NCI-H1694 treated with DMSO at 0.1 percent for 48 hours (cell line): ENCODE data around the gene EPHA3.

Experiments
- DNase-seq: peaks from one replicate; lab custom pipeline; 2025; lab: John Stamatoyannopoulos, UW

Gene EPHA3

DNA sequence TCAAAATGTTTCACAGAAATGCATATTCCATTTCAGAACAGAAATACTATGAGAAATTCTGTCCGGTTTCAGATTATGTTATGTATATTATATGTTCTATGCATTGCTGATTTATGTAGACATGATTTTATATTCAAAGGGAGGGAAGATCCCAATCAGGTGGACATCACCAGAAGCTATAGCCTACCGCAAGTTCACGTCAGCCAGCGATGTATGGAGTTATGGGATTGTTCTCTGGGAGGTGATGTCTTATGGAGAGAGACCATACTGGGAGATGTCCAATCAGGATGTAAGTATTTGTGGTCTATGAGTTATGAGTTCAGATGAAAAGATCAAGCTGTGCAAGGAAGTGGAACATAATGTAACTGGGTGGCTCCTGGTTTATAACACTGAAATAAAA lies 341.7 kb downstream of the EPHA3 start:
- DNase-seq = no peak

DNA sequence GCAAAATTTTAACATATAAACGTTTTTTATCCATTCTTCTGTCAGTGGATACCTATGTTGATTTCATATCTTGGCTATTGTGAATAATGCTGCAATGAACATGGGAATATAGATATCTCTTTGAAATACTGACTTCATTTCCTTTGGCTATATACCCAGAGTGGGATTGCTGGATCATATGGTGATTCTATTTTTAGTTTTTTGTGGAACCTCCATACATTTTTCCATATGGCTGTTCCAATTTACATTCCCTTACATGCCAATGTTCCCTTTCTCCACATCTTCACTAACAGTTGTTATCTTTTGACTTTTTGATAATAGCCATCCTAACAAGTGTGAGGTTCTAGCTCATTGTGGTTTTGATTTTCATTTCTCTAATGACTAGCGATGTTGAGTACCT lies 344.6 kb downstream of the EPHA3 start:
- no peak for DNase-seq

DNA sequence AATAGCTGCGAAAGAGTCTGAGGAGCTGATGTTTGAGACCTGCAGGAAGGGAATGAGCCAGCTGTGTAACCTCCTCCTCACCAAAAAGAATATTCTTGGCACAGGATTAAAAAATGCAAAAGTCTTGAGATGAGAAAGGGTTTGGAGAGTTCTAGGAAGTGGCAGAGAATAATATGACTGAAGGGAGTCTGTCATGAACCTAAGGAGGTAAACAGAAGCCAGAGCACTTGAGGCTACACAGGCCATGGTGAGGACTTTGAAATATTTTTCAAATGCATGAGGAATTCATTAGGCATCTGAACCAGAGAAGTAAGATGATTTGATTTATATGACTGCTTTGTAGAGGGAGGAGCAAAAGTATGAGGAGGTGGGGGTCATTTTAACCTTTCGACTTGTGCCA lies 347.8 kb downstream of the EPHA3 start:
- DNase-seq = no peak

- DNase-seq = no peak
These were observed 360.5 kb downstream of the EPHA3 start for GRCh38 chr3:89467898-89468363.

DNA sequence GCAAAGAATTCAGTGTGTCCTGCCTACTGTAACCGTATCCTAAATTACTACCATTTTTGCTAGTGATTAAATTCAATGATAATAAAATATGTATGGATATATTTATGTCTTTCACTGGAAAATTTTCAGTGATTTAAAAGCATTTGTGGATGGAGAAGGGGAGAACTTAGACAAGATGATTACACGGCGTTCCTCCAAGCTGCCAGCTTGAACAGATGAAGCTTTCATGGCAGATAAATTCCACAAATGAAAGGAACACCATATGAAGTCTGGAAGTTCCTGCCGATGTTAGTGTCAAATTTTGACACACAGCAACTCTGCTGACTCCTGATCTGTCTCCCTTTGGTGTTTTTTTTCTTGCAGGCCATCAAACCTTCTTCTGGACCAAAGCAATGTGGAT lies 364.7 kb downstream of the EPHA3 start:
- no peak for DNase-seq

DNA sequence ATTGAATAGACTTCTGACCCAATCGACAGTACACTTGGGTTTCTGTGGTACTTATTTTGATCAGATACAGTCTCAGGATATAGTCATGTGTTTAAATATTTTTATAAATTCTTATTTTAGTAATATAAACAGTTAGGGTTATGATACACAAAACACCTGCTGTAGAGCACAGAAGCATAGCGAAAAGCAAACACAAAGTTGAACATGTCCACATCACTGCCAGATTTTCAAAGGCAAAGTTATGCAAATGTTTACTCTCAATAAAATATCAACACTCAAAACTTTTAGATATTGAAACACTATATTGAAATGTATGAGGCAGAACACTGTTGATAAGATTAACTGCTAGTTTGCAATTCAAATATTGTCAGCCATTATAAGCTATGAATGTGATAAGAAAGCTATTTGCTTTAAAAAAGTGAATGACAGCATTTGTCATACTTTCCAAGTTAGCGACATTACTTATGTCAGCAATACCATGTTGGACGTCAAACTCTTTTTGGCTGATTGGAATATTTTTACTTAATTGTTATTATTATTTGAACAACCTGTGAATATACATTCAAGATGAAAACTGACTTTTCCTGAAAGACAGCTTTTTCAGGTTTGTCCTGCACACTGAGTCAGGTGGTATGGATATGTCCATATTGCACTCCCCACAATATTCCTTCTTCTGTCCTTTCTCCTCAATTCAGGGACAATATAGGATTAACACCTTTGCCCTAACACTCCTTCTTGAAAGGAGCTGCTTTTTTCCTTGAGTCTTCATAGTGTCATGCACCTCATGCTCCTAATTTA lies 367.1 kb downstream of the EPHA3 start:
- DNase-seq = no peak

- no peak for DNase-seq
These were observed 381.6 kb downstream of the EPHA3 start for GRCh38 chr3:89488800-89489580.

DNA sequence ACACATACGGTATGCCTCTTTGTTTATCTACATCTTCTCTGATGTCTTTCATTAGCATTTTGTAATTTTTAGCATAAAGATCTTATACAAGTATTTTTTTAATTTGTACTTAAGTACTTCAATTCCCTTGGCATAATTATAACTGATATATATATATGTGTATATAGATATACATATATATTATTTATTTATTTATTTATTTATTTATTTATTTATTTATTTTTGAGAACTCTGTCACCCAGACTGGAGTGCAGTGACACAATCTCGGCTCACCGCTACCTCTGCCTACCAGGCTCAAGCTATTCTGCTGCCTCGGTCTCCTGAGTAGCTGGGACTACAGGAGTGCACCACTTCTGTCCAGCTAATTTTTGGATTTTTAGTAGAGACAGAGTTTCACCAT lies 382.7 kb downstream of the EPHA3 start:
- no peak for DNase-seq

DNA sequence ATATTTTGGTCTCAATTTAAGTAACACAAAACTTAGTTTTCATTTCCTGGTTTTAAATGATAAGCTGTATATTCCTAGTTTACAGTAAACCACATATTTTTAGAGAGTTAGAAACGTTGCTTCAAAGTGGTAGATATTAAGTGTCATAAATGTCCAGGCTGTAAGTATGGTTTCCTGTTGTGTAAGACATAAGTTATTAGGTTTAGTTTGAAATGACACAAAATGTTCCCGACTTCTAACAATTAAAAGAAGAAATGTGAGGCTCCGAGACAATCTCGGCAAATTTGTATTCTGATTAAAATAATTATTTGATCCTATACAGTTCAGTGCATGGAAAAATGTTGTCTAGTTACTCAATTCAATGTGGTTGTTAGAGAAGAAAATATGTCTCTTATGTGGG lies 387.3 kb downstream of the EPHA3 start:
- no peak for DNase-seq

- no peak for DNase-seq
These were observed 396.5 kb downstream of the EPHA3 start for GRCh38 chr3:89503891-89504391.

DNA sequence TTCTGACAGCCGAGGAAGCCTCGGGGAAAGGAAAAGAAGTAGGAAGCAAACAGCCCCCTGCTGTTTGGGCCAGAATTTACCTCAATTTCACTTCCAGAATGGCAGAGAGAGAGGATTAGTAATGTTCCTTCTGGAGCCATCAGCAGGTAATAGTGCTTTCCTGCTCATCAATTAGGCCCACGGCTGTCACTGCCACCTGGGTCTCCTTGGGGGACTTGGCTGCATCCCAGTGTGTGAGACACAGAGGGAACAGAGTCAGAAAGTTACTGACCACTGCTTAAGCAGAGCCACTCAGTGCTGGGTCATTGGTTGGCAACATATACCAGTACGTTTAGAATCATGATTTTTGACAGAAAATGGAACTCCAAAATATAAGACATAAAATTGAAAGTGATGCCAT lies 397.0 kb downstream of the EPHA3 start:
- no peak for DNase-seq

DNA sequence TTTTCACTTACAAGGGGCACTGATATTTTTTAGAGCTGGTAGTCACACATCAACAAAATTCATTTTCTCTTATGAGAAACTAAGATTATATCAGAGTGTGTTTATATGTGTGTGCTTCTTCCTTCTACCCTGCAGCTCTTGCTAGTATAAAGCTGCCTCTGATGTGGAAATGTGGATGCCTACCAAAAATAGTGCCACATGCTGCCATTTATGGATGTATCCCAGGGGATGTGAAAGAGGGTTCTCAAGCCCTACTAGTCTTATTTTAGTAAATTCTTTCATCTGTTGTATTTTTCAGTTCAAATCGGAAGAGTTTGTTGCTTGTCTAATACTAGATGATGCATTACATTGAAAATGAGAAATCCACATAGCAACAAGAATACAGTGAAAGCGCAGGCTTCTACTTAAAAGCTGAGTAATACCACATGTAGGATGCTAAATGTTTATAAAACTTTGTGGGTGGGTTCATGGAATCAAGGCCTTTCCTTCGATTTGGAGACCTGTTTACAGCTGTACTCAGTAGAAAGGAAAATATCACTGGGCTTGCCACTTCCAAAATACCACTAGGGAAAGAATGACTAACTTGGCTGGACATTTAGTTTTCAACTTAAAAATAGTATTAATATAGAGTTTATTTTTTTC lies 399.2 kb downstream of the EPHA3 start:
- no peak for DNase-seq

GRCh38 chr3:89521328-89521727 lies 413.9 kb downstream of the EPHA3 start:
- no peak for DNase-seq

DNA sequence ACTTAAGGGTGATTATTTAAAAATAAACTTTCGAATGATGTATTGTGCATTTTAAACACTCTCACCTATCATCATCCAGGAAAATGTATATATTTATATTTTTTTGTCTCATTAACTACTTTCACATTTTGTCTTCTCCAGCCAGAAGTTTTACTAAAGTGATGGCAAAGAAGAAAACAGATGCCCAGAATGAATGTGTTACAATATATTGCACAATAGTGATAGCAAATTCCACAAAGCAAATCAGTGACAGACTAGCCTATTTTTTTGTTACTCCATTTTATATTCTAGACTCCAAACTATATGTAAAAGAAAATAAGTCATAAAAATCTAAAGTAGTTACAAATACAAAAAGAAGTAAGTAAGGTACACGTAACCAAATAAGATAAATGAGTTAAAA lies 414.7 kb downstream of the EPHA3 start:
- no peak for DNase-seq

GRCh38 chr3:89525609-89526008 lies 418.2 kb downstream of the EPHA3 start:
- DNase-seq = no peak

DNA sequence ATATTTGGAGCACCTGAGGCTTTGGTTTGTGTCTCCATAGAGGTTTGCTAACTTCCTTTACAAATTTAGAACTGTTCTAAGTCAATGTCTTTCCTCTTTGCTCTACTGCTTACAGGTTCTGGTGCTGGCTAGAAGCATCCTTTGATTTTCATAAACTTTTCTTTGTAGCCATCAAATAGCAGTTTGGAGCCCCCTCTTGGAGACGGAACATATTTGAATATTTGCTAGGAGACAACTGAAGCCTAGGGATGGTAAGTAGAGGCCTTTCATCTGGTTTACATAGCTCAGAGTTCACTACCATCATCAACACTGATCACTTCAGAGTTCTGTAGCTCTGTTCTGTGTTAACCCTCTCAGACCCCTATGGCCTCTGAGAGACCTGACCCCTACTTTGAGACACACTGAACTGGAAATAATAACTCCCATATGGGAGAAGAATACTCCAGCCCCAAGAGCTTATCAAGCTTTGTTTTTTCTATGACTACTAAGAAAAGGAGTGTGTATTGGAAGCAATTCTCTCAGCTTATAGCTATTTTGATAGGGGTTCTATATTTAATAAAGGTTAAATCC lies 420.4 kb downstream of the EPHA3 start:
- DNase-seq = no peak
